IMR-90 (cell line): ENCODE data around the gene PLXNA4. TPM values are rescaled to one million over a fixed set of nuclear protein-coding genes. Genes with fewer than 3 reads are reported as not detected.

Experiments used
- ATAC-seq: fragments of 200-7000 bp; cut with Tn5 transposase; 2 replicates; pipeline ENCODE4 v1.9.1; 2020; ENCODE audit warnings: low read depth, mild to moderate bottlenecking, moderate library complexity
- BruUV-seq: library from RNA; stranded (reverse); fragments of 400-500 nt; replicated peaks from 2 replicates; lab custom pipeline; 2021; lab: Mats Ljungman, UMichigan
- CTCF ChIA-PET: fragments of 300-600 bp; formaldehyde crosslinking; extraction: SDS; loops from one replicate; lab custom pipeline; 2021; ENCODE audit warnings: antibody characterized with exemption; lab: Yijun Ruan, JAX
- POLR2A ChIA-PET: fragments of 300-600 bp; sonication (Branson Sonifier 250); formaldehyde crosslinking; loops from one replicate; lab custom pipeline; 2022; ENCODE audit warnings: antibody characterized with exemption; ENCODE audit not compliant: unreplicated experiment; lab: Charles Lee
- DNase-seq: peaks from one replicate; pipeline ENCODE4 v3.0.0; 2013
- H2AFZ ChIP-seq: replicated peaks from 2 replicates; pipeline ENCODE3; 2013; ENCODE audit warnings: low read length, mild to moderate bottlenecking; ENCODE audit not compliant: poor library complexity
- H2AK5ac ChIP-seq: 2 replicates; pipeline ENCODE4 v1.6.1; 2013; ENCODE audit warnings: low read depth, low read length, inconsistent platforms
- H2AK9ac ChIP-seq: replicated peaks from 2 replicates; pipeline ENCODE3; 2013; ENCODE audit warnings: mild to moderate bottlenecking, low read depth, low read length, moderate library complexity; ENCODE audit not compliant: poor library complexity
- H2BK120ac ChIP-seq: 2 replicates; pipeline ENCODE4 v1.6.1; 2013; ENCODE audit warnings: low read depth, low read length, inconsistent platforms
- H2BK15ac ChIP-seq: 3 replicates; pipeline ENCODE4 v1.6.1; 2013; ENCODE audit warnings: low read depth, low read length, inconsistent platforms
- H2BK20ac ChIP-seq: 2 replicates; pipeline ENCODE4 v1.6.1; 2013; ENCODE audit warnings: low read depth, mild to moderate bottlenecking, inconsistent platforms, low read length, moderate library complexity
- H2BK5ac ChIP-seq: 2 replicates; pipeline ENCODE4 v1.6.1; 2013; ENCODE audit warnings: mild to moderate bottlenecking, low read depth, low read length, inconsistent platforms; ENCODE audit not compliant: poor library complexity, severe bottlenecking
- H3K14ac ChIP-seq: replicated peaks from 2 replicates; pipeline ENCODE4 v1.6.1; 2013; ENCODE audit warnings: low read depth, low read length, inconsistent platforms
- H3K18ac ChIP-seq: 2 replicates; pipeline ENCODE4 v1.6.1; 2013; ENCODE audit warnings: low read depth, low read length, control low read depth
- H3K23ac ChIP-seq: 2 replicates; pipeline ENCODE4 v1.6.1; 2013; ENCODE audit warnings: low read depth, low read length, inconsistent platforms
- H3K27ac ChIP-seq: 2 replicates; pipeline ENCODE4 v1.5.1; 2013; ENCODE audit warnings: mild to moderate bottlenecking, control low read depth, low read length; ENCODE audit not compliant: insufficient read depth
- H3K27me3 ChIP-seq: 2 replicates; pipeline ENCODE4 v1.6.1; 2013; ENCODE audit warnings: low read length; ENCODE audit not compliant: control insufficient read depth, insufficient read depth
- H3K36me3 ChIP-seq: 2 replicates; pipeline ENCODE4 v1.6.1; 2013; ENCODE audit warnings: low read length, mixed read lengths; ENCODE audit not compliant: control insufficient read depth, insufficient read depth
- H3K4ac ChIP-seq: 2 replicates; pipeline ENCODE4 v1.6.1; 2013; ENCODE audit warnings: low read depth, low read length, inconsistent platforms
- H3K4me1 ChIP-seq: 2 replicates; pipeline ENCODE4 v1.6.1; 2013; ENCODE audit warnings: low read length, mixed read lengths; ENCODE audit not compliant: control insufficient read depth, insufficient read depth
- H3K4me2 ChIP-seq: 2 replicates; pipeline ENCODE4 v1.6.1; 2013; ENCODE audit warnings: low read depth, mild to moderate bottlenecking, control low read depth, low read length, moderate library complexity
- H3K4me3 ChIP-seq: 2 replicates; pipeline ENCODE4 v1.5.1; 2013; ENCODE audit warnings: low read depth, mild to moderate bottlenecking, control low read depth, low read length, moderate library complexity; ENCODE audit not compliant: insufficient read depth
- H3K56ac ChIP-seq: 2 replicates; pipeline ENCODE4 v1.6.1; 2013; ENCODE audit warnings: low read length, inconsistent platforms; ENCODE audit not compliant: insufficient read depth; ENCODE audit errors: extremely low read depth
- H3K79me1 ChIP-seq, 2 experiments: 2 replicates each; pipeline ENCODE4 v1.6.1; 2013; ENCODE audit warnings: low read length in 2 of 2, inconsistent platforms in 1 of 2, low read depth in 1 of 2
- H3K9ac ChIP-seq: 2 replicates; pipeline ENCODE4 v1.6.1; 2013; ENCODE audit warnings: low read depth, low read length, control low read depth
- H3K9me1 ChIP-seq: 2 replicates; pipeline ENCODE4 v1.6.1; 2013; ENCODE audit warnings: low read length, inconsistent platforms; ENCODE audit not compliant: insufficient read depth
- H3K9me3 ChIP-seq: 2 replicates; pipeline ENCODE4 v1.6.1; 2013; ENCODE audit warnings: low read length; ENCODE audit not compliant: control insufficient read depth, insufficient read depth
- H4K20me1 ChIP-seq: 2 replicates; pipeline ENCODE4 v1.6.1; 2013; ENCODE audit warnings: low read length, inconsistent platforms; ENCODE audit not compliant: insufficient read depth
- H4K5ac ChIP-seq: 2 replicates; pipeline ENCODE4 v1.6.1; 2013; ENCODE audit warnings: mild to moderate bottlenecking, low read depth, low read length, control low read depth
- H4K8ac ChIP-seq, 2 experiments: 2 replicates each; pipeline ENCODE4 v1.6.1; 2013; ENCODE audit warnings: low read depth in 2 of 2, low read length in 2 of 2, control low read depth in 1 of 2, inconsistent platforms in 1 of 2
- H4K91ac ChIP-seq: 2 replicates; pipeline ENCODE4 v1.6.1; 2013; ENCODE audit warnings: low read depth, low read length, inconsistent platforms; ENCODE audit not compliant: insufficient read depth
- BHLHE40 ChIP-seq: fragments of 150-350 bp; IDR thresholded peaks from 2 replicates; pipeline ENCODE4 v1.6.1; 2016; ENCODE audit warnings: mild to moderate bottlenecking, low read depth, low read length
- CEBPB ChIP-seq: IDR thresholded peaks from 2 replicates; pipeline ENCODE4 v1.6.1; 2012; ENCODE audit warnings: low read depth, low read length, improper control_type of control experiment
- CHD1 ChIP-seq: IDR thresholded peaks from 2 replicates; pipeline ENCODE4 v1.6.1; 2012; ENCODE audit warnings: low read depth, low read length, improper control_type of control experiment
- FOS ChIP-seq: fragments of 150-350 bp; IDR thresholded peaks from 2 replicates; pipeline ENCODE4 v1.6.1; 2016; ENCODE audit warnings: low read depth, low read length
- MAFK ChIP-seq: IDR thresholded peaks from 2 replicates; pipeline ENCODE4 v1.6.1; 2012; ENCODE audit warnings: low read depth, low read length, improper control_type of control experiment
- MAZ ChIP-seq: IDR thresholded peaks from 2 replicates; pipeline ENCODE4 v1.6.1; 2012; ENCODE audit warnings: low read depth, mild to moderate bottlenecking, low read length, improper control_type of control experiment, moderate library complexity, borderline replicate concordance
- NFE2L2 ChIP-seq: fragments of 150-350 bp; IDR thresholded peaks from 2 replicates; pipeline ENCODE4 v1.6.1; 2016; ENCODE audit warnings: low read depth, mild to moderate bottlenecking, low read length
- POLR2A ChIP-seq: IDR thresholded peaks from 2 replicates; pipeline ENCODE4 v1.6.1; 2012; ENCODE audit warnings: mild to moderate bottlenecking, low read depth, low read length
- RFX5 ChIP-seq: IDR thresholded peaks from 2 replicates; pipeline ENCODE4 v1.8.0; 2012; ENCODE audit warnings: low read depth, mild to moderate bottlenecking, low read length, moderate library complexity
- SMC3 ChIP-seq: fragments of 150-350 bp; IDR thresholded peaks from 2 replicates; pipeline ENCODE4 v1.6.1; 2016; ENCODE audit warnings: low read depth, mild to moderate bottlenecking, antibody characterized with exemption, low read length, moderate library complexity
- WGBS, 2 experiments: methylation state at CpG; one replicate each; pipeline versions ENCODE4 v1.1.5 to v1.1.7; 2013; ENCODE audit warnings: missing lambda C conversion rate in 2 of 2; ENCODE audit not compliant: insufficient read length in 1 of 2; ENCODE audit errors: extremely low coverage in 2 of 2; 5-methylcytosine and 5-hydroxymethylcytosine counted together
- dilution Hi-C: fragments of 300-500 bp; cut with HindIII; formaldehyde crosslinking; loops from one replicate; pipeline ENCODE4 v1.14.3; 2018; ENCODE audit warnings: low sequenced_read_pairs; ENCODE audit not compliant: unreplicated experiment
- in situ Hi-C: fragments of 300-500 bp; cut with MboI; formaldehyde crosslinking; loops from 3 replicates; pipeline ENCODE4 v1.14.3; 2019; ENCODE audit warnings: low sequenced_read_pairs, inconsistent platforms, mixed read lengths
- intact Hi-C: fragments of 100-400 bp; cut with micrococcal nuclease; formaldehyde crosslinking; loops from 2 replicates; pipeline ENCODE4 v1.10.0; 2022
- polyA plus RNA-seq, 3 experiments: library from polyadenylated mRNA; depleted of rRNA; stranded (reverse); fragments of >200 nt; gene quantifications; 2 replicates each; pipeline ENCODE4 v1.2.3, GENCODE V29; 2012; ENCODE audit warnings: low replicate concordance in 1 of 3
- total RNA-seq: library from RNA; depleted of rRNA; stranded (reverse); fragments of >200 nt; gene quantifications from 2 replicates; pipeline ENCODE4 v1.2.3, GENCODE V29; 2012
- TF ChIP-seq, protein P1 (sequence below): fragments of 150-350 bp; IDR thresholded peaks from 2 replicates; pipeline ENCODE4 v1.6.1; 2016; ENCODE audit warnings: low read depth, mild to moderate bottlenecking, low read length, moderate library complexity, borderline replicate concordance
- TF ChIP-seq, protein P2 (sequence below): fragments of 150-350 bp; IDR thresholded peaks from 2 replicates; pipeline ENCODE4 v1.6.1; 2017; ENCODE audit warnings: mild to moderate bottlenecking, antibody characterized with exemption, low read length, low read depth

The PLXNA4 gene
- total and polyA plus RNA-seq, 2 of the 4 experiments (the other 2 are of a cell fraction): under 0.01 TPM

DNA sequence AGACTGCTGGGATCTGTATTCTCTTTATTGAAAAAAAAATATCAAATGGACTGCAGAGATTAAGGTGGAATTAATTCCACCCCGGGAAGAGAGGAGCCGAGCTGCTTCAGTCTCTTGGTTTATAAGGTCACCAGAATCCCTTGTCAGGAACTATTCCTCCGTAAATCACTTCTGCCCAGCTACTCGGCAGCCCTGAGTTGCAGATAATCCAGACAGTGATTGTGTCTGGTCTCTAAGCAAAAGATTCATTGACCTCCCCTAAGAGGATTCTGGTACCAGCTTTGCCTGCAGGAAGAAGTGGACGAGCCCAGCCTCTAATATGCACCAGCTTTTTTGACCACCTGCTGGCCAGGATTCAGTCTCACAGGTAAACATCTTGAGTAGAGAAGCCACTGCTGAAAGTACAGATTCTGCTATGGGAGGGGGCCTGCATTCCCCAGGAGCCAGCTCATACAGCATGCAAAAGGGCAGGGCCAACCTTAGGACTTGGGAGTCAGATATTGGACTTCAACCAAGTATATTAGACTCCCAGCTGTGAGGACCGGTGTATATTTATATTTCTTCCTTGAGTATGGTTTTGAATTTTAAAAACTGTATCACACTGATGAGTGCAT, 27.1 kb upstream of the PLXNA4 start:
- DNase-seq: no peak
- no peak for TF ChIP-seq CHD1
- no peak for TF ChIP-seq SMC3
- no peak for TF ChIP-seq MAFK
- no peak for TF ChIP-seq POLR2A
- no peak for TF ChIP-seq CEBPB
- no peak for TF ChIP-seq NFE2L2
- no peak for TF ChIP-seq RFX5
- no peak for TF ChIP-seq FOS
- TF ChIP-seq, protein P1, sequence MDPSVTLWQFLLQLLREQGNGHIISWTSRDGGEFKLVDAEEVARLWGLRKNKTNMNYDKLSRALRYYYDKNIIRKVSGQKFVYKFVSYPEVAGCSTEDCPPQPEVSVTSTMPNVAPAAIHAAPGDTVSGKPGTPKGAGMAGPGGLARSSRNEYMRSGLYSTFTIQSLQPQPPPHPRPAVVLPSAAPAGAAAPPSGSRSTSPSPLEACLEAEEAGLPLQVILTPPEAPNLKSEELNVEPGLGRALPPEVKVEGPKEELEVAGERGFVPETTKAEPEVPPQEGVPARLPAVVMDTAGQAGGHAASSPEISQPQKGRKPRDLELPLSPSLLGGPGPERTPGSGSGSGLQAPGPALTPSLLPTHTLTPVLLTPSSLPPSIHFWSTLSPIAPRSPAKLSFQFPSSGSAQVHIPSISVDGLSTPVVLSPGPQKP: no peak
- TF ChIP-seq BHLHE40: no peak
- TF ChIP-seq, protein P2, sequence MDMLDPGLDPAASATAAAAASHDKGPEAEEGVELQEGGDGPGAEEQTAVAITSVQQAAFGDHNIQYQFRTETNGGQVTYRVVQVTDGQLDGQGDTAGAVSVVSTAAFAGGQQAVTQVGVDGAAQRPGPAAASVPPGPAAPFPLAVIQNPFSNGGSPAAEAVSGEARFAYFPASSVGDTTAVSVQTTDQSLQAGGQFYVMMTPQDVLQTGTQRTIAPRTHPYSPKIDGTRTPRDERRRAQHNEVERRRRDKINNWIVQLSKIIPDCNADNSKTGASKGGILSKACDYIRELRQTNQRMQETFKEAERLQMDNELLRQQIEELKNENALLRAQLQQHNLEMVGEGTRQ: no peak
- no peak for TF ChIP-seq MAZ
- H3K9ac ChIP-seq: no peak overlapping the region
- ChIA-PET CTCF (no interaction called here), POLR2A (no interaction called here)
- no peak overlapping the region for H2BK15ac ChIP-seq
- H2BK20ac ChIP-seq: no peak overlapping the region
- no TSS peak for BruUV-seq
- no peaks in the 10 kb centered on the region for H3K9me3 ChIP-seq
- H4K20me1 ChIP-seq: no peaks in the 10 kb centered on the region
- H3K4me2 ChIP-seq: no peak overlapping the region
- no peak overlapping the region for H4K5ac ChIP-seq
- no peak overlapping the region for H2AK5ac ChIP-seq
- no peak overlapping the region for H3K56ac ChIP-seq
- H3K23ac ChIP-seq: no peak overlapping the region
- H4K8ac ChIP-seq: no peak overlapping the region
- H3K14ac ChIP-seq: no peak overlapping the region
- H2AFZ ChIP-seq: no peak overlapping the region
- dilution Hi-C loops: no loop called here
- no peak overlapping the region for H2AK9ac ChIP-seq
- no peaks in the 10 kb centered on the region for H3K27me3 ChIP-seq
- no peak for ATAC-seq
- no peak overlapping the region for H2BK120ac ChIP-seq
- no peaks in the 10 kb centered on the region for H3K9me1 ChIP-seq
- no peak overlapping the region for H3K4ac ChIP-seq
- H3K4me1 ChIP-seq: no peaks in the 10 kb centered on the region
- H3K36me3 ChIP-seq: no peaks in the 10 kb centered on the region
- H4K91ac ChIP-seq: no peak overlapping the region
- H3K4me3 ChIP-seq: no peak overlapping the region
- H2BK5ac ChIP-seq: no peak overlapping the region
- H3K27ac ChIP-seq: no peak overlapping the region
- no CpG with 5 or more reads among the region's 6 CpGs for WGBS, 2 experiments
- H3K18ac ChIP-seq: no peak overlapping the region
- no peaks in the 10 kb centered on the region for H3K79me1 ChIP-seq
- intact Hi-C loops: no loop called here
- in situ Hi-C loops: no loop called here
